GM21423 (cell line): ENCODE measurements around the gene SMNDC1.
A peak's percentile ranks its signal among the peaks of the same experiment; 100 is the strongest.

Experiments
- ATAC-seq: cut with Tn5 transposase; IDR thresholded peaks from one replicate; pipeline ENCODE4 v1.9.1; 2021; ENCODE audit warnings: mild to moderate bottlenecking, moderate library complexity; ENCODE audit not compliant: unreplicated experiment

Gene SMNDC1

GRCh38 chr10:110330675-110331074, 26.0 kb upstream of the SMNDC1 start:
- no peak for ATAC-seq

GRCh38 chr10:110327262-110327914, 22.7 kb upstream of the SMNDC1 start:
- no peak for ATAC-seq

DNA sequence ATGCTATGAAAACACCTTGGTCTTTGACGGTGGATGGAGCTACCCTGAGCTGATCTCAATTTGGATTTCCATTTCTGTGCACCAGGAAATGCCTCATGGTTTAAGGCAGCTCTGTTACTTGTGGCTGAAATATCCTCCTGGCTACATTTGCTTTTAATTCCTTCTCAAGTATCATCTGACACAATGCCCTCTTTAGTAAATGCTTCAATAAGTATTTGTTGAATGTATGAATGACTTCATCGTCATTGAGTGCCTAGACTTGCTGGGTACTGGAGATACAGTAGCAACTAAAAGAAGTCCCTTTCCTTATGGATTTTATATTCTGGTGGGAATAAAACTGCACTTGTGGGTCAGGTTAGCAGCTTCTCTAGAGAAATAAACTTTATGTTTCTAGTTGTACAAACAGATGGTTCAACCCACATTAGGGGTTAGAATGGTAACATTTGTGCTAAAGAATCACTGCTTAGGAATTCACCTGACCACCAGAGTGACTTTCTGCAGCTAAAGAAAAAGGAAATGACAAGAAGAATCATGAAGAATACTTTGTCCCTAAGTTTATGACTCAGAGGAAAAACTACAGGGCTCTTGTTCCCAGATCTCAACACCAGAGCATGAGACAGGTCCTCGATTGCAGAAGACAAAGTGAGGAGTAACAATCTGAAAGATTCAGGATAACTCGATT, 21.8 kb upstream of the SMNDC1 start:
- ATAC-seq = no peak

GRCh38 chr10:110324805-110325280, 20.1 kb upstream of the SMNDC1 start:
- ATAC-seq = peak; percentile 52

DNA sequence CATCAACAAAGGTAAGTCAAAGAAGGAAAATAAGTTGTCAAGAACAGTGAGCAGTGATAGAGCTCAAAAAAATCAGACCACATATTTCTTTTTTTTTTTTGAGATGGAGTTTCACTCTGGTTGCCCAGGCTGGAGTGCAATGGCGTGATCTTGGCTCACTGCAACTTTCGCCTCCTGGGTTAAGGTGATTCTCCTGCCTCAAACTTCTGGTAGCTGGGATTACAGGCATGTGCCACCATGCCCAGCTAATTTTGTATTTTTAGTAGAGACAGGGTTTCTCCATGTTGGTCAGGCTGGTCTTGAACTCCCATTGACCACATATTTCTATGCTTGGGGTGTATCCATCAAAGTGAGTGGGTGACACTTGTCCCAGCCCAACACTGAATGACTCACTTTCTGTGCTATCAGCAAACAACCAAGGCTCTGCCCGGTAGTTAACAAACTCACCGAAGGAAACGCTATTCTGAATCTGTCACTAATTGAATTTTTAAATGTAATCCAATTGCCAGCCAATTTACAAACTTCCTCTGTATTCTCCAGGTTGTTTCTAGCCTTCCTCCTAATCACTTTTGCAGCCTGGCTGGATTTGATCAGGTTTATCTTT, 19.6 kb upstream of the SMNDC1 start:
- peak; percentile 41 for ATAC-seq

- ATAC-seq = no peak
Observed at GRCh38 chr10:110323503-110323902, 18.8 kb upstream of the SMNDC1 start.

DNA sequence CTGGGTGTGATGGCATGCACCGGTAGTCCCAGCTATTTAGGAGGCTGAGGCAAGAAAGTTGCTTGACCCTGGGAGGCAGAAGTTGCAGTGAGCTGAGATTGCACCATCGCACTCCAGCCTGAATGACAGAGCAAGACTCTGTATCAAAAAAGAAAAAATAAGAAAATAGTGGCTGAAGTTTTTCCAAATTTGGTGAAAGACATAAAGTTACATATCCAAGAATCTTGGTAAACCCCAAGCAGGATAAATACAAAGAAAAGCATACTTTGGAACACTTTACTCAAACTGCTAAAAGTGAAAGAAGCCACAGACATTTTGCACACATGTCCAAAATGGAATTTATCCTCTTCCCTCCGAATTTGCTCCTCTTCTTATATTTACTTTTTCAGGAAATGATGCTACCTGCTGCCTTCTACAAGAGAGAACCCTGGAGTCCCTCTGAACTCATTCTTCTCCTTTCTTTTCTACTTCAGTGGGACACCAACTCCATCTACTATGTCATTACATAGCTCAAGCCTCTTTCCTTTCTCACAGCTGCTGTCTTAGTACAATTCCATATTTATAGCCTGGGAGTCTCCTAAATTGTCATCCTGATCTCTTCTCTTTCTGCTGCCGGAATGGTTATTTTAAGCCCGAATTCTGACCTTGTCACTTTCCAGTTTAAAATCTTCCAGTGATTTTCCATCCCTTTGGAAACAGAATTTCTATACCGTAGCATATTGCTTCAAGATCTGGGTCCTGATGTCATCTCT, 17.3 kb upstream of the SMNDC1 start:
- ATAC-seq = no peak

DNA sequence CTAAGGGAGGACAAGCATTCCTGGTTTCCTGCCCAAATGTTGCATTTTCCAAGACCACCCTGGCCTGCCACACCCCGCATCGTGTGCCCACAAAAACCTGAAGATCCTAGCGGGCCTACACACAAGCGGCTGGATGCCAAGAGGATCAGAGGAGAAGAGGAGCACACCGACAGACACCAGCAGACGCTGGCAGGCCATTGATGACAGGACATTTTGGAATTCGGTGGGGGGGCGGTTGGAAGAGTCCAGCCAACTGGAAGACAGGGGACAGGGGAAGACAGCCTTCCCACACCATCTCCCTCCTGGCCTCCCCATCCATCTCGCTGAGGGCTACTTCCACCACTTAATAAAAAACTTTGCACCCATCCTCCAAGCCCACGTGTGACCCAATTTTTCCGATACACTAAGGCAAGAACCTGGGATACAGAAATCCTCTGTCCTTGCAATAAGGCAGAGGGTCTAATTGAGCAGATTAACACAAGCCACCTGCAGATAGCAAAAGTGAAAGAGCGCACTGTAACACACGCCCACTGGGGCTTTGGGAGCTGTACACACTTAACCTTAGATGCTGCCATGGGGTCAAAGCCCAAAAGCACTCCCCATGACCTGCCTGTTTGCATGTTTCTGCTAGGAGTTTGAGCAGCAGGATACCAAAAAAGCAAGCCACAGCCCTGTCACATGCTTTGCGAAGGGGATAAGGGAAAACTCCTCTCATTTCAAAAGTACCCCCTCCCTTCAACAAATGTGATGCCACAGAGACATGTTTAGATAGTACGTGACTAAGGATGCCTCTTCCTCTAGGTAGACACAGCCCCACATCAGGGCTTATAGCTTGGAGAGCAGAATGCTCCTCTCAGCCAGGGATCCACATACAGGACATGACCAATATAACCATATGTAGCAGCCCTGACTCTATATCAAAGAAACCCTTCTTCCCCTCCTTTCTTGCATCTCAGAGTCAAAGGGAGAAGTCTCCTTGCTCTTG, 13.4 kb upstream of the SMNDC1 start:
- ATAC-seq = no peak

- ATAC-seq = no peak
Observed at GRCh38 chr10:110313674-110314073, 9.0 kb upstream of the SMNDC1 start.

GRCh38 chr10:110312206-110312605, 7.5 kb upstream of the SMNDC1 start:
- no peak for ATAC-seq

DNA sequence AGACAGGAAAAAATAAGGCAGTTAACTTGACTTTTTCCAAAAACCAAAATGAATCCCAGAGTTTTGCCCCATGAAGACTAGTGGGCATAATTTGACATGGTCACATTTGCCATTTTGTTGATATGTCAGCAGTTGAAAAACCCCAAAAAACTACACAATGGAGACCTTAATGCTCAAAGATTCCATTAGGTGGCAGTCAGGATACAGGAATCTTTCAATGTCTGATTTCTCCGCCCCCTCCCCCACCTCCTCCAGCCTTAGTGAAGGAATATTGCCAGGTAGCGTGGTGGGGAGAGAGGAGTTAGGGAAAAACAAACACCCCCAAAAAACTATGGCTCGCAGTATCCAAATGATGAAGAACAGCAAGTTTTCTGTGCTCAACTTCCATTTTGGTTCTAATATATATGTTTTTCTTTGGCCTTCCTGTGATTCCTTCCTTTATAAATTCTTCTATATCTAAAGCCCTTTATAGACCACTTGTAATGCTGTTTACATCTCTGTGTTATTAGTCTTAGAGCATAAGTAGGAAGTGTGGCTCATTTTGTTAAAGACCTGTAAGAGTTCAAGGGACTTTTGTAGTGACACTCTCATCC, 6.7 kb upstream of the SMNDC1 start:
- ATAC-seq = peak; percentile 63

GRCh38 chr10:110310741-110311140, 6.0 kb upstream of the SMNDC1 start:
- no peak for ATAC-seq

DNA sequence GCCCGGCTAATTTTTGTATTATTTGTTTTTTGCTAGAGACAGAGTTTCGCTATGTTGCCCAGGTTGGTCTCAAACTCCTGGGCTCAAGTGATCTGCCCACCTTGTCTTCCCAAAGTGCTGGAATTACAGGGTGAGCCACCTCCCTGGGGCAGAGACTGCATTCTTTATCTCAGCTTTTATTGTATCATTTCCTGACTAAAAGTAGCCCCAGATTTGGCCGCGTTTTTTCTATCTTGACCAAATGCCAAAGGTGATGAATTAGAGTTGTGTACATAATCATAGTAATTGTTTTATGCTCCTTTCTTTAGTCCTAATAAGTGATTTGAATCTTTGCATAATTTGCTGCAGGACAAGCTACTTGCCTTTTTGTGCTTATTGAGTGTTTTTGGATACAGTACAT, 3.1 kb upstream of the SMNDC1 start:
- ATAC-seq = no peak

DNA sequence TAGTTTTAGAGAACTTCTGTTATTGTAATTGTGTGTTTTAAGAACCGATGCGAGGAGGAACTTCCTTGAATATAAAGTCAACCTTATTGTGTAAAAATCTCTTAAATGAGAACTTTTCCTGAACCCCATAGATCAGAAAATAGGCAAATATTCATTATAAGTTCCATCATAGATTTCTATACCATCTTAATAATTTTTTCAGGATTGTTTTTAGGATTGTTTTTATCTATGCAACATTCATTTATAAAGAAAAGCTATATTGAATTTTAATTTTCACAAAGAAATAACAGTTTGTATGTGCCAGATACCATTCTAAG, 1.7 kb upstream of the SMNDC1 start:
- ATAC-seq = no peak

DNA sequence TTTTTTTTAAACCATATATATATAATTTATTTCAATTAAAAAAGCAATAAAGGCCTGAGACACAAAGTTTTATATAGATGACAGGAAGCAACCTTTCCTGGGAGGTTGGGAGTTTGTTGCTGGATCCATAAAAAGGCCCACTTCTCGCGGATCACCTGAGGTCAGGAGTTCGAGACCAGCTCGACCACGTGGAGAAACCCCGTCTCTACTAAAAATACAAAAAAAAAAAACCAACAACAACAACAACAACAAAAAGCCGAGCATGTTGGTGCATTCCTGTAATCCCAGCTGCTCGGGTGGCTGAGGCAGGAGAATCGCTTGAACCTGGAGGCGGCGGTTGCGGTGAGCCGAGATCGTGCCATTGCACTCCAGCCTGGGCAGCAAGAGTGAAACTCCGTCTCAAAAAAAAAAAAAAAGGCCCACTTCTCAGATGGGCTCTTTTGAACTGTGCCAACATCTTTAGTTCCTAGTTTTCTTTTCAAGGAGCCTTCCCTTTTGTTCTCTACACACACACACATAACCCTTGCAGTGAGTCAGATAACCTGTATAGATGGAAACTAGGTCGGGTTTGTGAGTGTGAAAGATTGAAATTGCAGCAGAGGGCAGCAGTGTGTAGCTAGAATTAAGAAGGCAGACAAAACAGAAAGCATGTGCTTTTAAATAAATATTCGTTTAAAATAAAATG, 1.2 kb upstream of the SMNDC1 start:
- peak; percentile 41 for ATAC-seq

DNA sequence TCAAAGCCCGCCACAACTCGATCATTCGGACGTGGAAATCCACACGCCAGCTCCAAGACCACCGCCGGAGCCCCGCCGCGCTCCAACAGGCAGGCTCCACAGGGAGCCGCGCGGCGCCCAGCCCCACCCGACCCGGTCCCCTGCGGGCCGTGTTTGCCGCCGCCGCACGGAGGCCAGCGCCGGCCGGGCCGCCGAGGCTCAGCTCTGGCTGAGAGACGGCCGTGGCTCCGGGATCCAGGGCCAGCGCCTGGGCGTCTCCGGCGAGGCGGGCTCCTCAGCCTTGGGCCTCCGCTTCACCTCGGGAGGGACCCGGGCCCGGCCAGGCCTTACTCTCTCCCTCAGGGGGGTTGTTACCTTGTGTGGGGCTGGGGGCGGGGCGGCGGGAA, 333 bp downstream of the SMNDC1 start:
- ATAC-seq = peak; percentile 42

GRCh38 chr10:110303681-110304080, 1.0 kb downstream of the SMNDC1 start:
- no peak for ATAC-seq

DNA sequence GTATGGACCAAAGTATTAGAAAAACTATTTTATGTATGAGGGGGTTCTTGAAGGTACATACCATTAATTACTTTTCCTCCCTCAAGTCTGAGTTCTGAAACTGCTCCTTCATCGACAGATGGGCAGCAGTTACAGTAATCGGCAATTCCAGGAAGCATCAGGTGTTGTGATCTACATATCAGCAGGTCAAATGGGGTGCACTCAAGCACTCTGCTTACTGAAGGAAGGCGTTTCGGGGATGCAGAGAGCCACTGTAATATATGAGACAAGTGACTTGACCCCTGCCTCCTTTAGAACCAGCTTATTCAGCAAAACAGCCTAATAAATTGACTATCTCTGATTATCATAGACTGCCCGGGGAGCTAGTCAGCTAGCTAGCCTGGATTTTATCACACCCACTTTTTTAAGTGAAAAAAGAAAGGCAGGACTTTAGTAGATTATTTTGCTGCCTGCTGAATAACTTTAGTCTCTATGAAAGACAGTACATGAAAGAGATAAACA, 4.2 kb downstream of the SMNDC1 start:
- no peak for ATAC-seq

DNA sequence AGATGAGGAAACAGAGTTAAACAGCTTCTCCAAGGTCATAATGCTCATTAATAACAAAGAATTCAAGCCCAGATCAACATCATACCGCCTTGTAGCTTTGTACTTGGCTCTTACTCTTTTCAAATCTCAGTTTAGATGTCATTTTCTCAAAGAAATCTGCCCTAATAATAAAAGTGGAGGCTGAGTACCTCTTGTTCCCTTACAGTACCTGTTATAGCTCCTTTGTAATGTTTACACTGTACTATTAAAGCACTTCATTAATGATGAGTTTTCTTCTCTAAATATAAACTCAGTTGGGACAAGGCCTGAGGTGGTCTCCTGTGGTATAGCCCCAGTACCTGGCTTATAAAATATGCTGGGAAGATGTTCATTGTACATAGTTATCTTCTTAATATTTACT, 7.8 kb downstream of the SMNDC1 start:
- ATAC-seq = no peak
